Caco-2 (cell line): Measurements from ENCODE around the gene HBZ. TPM values are rescaled to one million over a fixed set of nuclear protein-coding genes. Genes with fewer than 3 reads are reported as not detected.
"Not testable (repeated sequence)": the region's sequence is repeated elsewhere in the genome, so short reads cannot be mapped to it uniquely, and the experiment has no call there.

ENCODE experiments used
- BruUV-seq: library from RNA; stranded (reverse); fragments of 400-500 nt; replicated peaks from 2 replicates; lab custom pipeline; 2021; lab: Mats Ljungman, UMichigan
- CTCF ChIA-PET: fragments of 300-600 bp; sonication (Branson Sonifier 250); formaldehyde crosslinking; loops from one replicate; lab custom pipeline; 2022; ENCODE audit warnings: antibody characterized with exemption; lab: Charles Lee
- POLR2A ChIA-PET: fragments of 300-600 bp; sonication (Branson Sonifier 250); formaldehyde crosslinking; loops from one replicate; lab custom pipeline; 2022; ENCODE audit warnings: antibody characterized with exemption; lab: Charles Lee
- DNase-seq, 2 experiments: peaks; one replicate each; pipeline versions ENCODE4 v3.0.0 to v3.0.0-alpha.2; 2020 to 2022
- H3K27me3 ChIP-seq: replicated peaks from 2 replicates; pipeline ENCODE4 v1.6.0; 2011; ENCODE audit warnings: low read length; ENCODE audit not compliant: control insufficient read depth, insufficient read depth
- H3K36me3 ChIP-seq: 2 replicates; pipeline ENCODE4 v1.5.1; 2011; ENCODE audit warnings: low read length; ENCODE audit not compliant: control insufficient read depth, insufficient read depth
- H3K4me1 ChIP-seq: fragments of 250-450 bp; sonication (Bioruptor Pico); 2 replicates; pipeline ENCODE4 v1.5.1; 2020; ENCODE audit warnings: mild to moderate bottlenecking
- H3K4me3 ChIP-seq: 2 replicates; pipeline ENCODE4 v1.5.1; 2011; ENCODE audit warnings: low read depth, mild to moderate bottlenecking, control low read depth, low read length
- H3K9me3 ChIP-seq: fragments of 250-450 bp; sonication (Bioruptor Pico); 2 replicates; pipeline ENCODE4 v1.5.1; 2020; ENCODE audit warnings: mild to moderate bottlenecking, moderate library complexity
- H3K27ac Mint-ChIP-seq: one replicate; pipeline ENCODE4 v1.8.0; 2022; ENCODE audit warnings: mixed read lengths; ENCODE audit not compliant: unreplicated experiment
- H3K27me3 Mint-ChIP-seq: one replicate; pipeline ENCODE4 v1.8.0; 2022; ENCODE audit warnings: mixed read lengths; ENCODE audit not compliant: insufficient read depth, unreplicated experiment
- H3K36me3 Mint-ChIP-seq: one replicate; pipeline ENCODE4 v1.8.0; 2022; ENCODE audit warnings: mild to moderate bottlenecking, mixed read lengths; ENCODE audit not compliant: insufficient read depth, unreplicated experiment
- H3K4me1 Mint-ChIP-seq: one replicate; pipeline ENCODE4 v1.8.0; 2022; ENCODE audit warnings: low read depth, mixed read lengths; ENCODE audit not compliant: unreplicated experiment
- H3K4me3 Mint-ChIP-seq: one replicate; pipeline ENCODE4 v1.8.0; 2022; ENCODE audit warnings: mild to moderate bottlenecking, moderate library complexity, mixed read lengths; ENCODE audit not compliant: unreplicated experiment
- H3K9me3 Mint-ChIP-seq: one replicate; pipeline ENCODE4 v1.8.0; 2022; ENCODE audit warnings: mixed read lengths; ENCODE audit not compliant: unreplicated experiment
- intact Hi-C: fragments of 100-400 bp; cut with micrococcal nuclease; formaldehyde crosslinking; loops from one replicate; pipeline ENCODE4 v1.10.0; 2022; ENCODE audit not compliant: unreplicated experiment
- total RNA-seq: library from RNA; stranded (reverse); gene quantifications from 2 replicates; pipeline ENCODE4 v1.2.3, GENCODE V29; 2022
- TF ChIP-seq, protein P1 (sequence below), 2 experiments: fragments of 200-600 bp in 1 of 2; IDR thresholded peaks; 1 replicate in 1 of 2; 2 replicates in 1 of 2; pipeline versions ENCODE4 v1.5.1 to v1.8.0; 2011 to 2022; ENCODE audit warnings: antibody characterized with exemption in 1 of 2, control low read depth in 1 of 2, inconsistent platforms in 1 of 2, low read depth in 1 of 2, low read length in 1 of 2, mild to moderate bottlenecking in 1 of 2, moderate library complexity in 1 of 2; ENCODE audit not compliant: insufficient read depth in 1 of 2, severe bottlenecking in 1 of 2, unreplicated experiment in 1 of 2

HBZ gene
- total RNA-seq, 1 experiment from 2014 or later = not detected

DNA sequence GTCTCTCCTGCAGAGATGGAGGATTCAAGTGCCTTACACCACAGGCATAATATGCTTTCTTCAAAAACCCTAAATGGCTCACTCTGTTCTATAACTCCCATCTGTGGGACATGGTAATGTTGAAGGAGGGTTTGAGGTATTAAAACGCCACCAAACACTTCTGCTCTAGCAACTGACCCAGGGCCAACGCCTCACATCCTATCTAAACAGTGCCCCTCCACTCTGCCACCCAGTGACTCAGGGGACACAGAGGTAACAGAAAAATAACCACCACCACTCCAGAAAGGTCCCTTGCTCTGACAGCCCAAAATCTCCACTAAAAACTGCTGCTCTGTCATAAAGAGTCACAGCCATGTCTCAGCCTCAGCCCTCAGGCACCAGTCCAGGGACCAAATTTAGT is 31.7 kb upstream of the HBZ start:
- no peak for DNase-seq
- Histone ChIP-seq H3K4me1 (no peaks in the 10 kb centered on the region), H3K9me3 (no peaks in the 10 kb centered on the region), H3K4me3 (no peak overlapping the region), H3K36me3 (peaks cover 2% of the 10 kb centered on the region), H3K27me3 (no peaks in the 10 kb centered on the region)
- intact Hi-C loops = no loop called here
- TF ChIP-seq, protein P1, sequence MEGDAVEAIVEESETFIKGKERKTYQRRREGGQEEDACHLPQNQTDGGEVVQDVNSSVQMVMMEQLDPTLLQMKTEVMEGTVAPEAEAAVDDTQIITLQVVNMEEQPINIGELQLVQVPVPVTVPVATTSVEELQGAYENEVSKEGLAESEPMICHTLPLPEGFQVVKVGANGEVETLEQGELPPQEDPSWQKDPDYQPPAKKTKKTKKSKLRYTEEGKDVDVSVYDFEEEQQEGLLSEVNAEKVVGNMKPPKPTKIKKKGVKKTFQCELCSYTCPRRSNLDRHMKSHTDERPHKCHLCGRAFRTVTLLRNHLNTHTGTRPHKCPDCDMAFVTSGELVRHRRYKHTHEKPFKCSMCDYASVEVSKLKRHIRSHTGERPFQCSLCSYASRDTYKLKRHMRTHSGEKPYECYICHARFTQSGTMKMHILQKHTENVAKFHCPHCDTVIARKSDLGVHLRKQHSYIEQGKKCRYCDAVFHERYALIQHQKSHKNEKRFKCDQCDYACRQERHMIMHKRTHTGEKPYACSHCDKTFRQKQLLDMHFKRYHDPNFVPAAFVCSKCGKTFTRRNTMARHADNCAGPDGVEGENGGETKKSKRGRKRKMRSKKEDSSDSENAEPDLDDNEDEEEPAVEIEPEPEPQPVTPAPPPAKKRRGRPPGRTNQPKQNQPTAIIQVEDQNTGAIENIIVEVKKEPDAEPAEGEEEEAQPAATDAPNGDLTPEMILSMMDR (IDR thresholded peaks at IDR 0.05; ENCODE audit: insufficient read depth in 1 of 2, low read depth in 1 of 2, low read length in 1 of 2, severe bottlenecking in 1 of 2, unreplicated experiment in 1 of 2) = no peak
- CTCF ChIA-PET = interaction anchor here (1.5 kb wide), 1 partner anchor 14 kb away, joined by 5 read pairs; no protein-coding TSS in a partner anchor
- no TSS peak for BruUV-seq
- Mint-ChIP-seq H3K27ac (no peak overlapping the region), H3K36me3 (peaks cover 18% of the 10 kb centered on the region), H3K4me1 (no peaks in the 10 kb centered on the region), H3K9me3 (no peaks in the 10 kb centered on the region), H3K27me3 (no peaks in the 10 kb centered on the region), H3K4me3 (no peak overlapping the region)
- POLR2A ChIA-PET = no interaction called here

DNA sequence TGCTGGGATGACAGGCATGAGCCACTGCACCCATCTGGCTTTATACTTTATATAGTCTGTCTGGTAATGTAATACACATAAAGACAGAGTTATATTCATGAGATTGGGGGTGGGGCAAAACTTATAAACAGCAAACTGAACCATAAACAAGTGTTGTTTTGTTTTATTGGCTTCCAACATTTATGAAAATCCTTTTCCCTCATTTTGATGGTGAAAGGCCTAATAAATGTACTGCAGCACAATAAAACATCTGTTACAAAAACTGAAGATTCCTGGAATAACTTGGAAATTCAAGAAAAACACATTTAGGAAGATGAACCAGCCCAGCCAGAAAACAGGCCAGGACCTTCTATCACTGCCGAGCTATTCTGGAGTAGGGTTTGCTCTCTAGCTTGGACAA is 30.1 kb upstream of the HBZ start:
- Mint-ChIP-seq H3K4me1 (no peaks in the 10 kb centered on the region), H3K36me3 (peaks cover 14% of the 10 kb centered on the region), H3K9me3 (no peaks in the 10 kb centered on the region), H3K27me3 (no peaks in the 10 kb centered on the region), H3K27ac (no peak overlapping the region), H3K4me3 (no peak overlapping the region)
- Histone ChIP-seq H3K4me1 (no peaks in the 10 kb centered on the region), H3K9me3 (no peaks in the 10 kb centered on the region), H3K36me3 (no peaks in the 10 kb centered on the region; the same call in 1 of the 2 replicates), H3K27me3 (no peaks in the 10 kb centered on the region), H3K4me3 (no peak overlapping the region)
- ChIA-PET POLR2A (no interaction called here), CTCF (no interaction called here)
- DNase-seq = no peak
- intact Hi-C loops = no loop called here
- TF ChIP-seq, protein P1 (IDR thresholded peaks at IDR 0.05; ENCODE audit: insufficient read depth in 1 of 2, low read depth in 1 of 2, low read length in 1 of 2, severe bottlenecking in 1 of 2, unreplicated experiment in 1 of 2) = no peak
- BruUV-seq = no TSS peak

DNA sequence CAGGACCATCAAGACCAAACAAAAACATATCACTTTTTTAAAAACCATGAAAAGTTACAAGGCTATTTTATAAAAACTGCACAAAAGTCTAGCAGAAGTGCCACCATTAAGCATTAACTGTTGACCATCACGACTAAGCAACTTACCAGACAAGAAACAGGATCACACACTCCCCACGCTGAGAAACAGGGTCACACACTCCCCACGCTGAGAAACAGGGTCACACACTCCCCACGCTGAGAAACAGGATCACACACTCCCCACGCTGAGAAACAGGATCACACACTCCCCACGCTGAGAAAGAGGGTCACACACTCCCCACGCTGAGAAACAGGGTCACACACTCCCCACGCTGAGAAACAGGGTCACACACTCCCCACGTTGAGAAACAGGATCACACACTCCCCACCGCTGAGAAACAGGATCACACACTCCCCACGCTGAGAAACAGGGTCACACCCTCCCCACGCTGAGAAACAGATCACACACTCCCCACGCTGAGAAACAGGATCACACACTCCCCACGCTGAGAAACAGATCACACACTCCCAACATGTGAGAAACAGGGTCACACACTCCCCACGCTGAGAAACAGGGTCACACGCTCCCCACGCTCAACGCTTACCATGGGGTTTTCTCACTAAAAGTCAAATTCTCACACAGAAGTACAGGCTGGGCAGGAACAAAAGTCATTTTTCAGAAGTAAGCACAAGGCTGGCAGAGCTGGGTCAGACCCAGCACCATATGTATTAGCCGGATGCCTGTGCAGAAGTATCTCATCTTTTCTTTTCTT is 28.7 kb upstream of the HBZ start:
- H3K27ac Mint-ChIP-seq, H3K27me3 Mint-ChIP-seq, H3K9me3 Mint-ChIP-seq, H3K4me3 ChIP-seq, H3K36me3 ChIP-seq, DNase-seq, H3K4me1 ChIP-seq, H3K9me3 ChIP-seq, BruUV-seq, H3K4me1 Mint-ChIP-seq, H3K27me3 ChIP-seq, H3K4me3 Mint-ChIP-seq, intact Hi-C loops, CTCF ChIA-PET: not testable (repeated sequence)
- H3K36me3 Mint-ChIP-seq = peaks cover 14% of the 10 kb centered on the region
- POLR2A ChIA-PET = interaction anchor here (0.6 kb wide), 1 partner anchor 78 kb away, joined by 3 read pairs; no protein-coding TSS in a partner anchor
